NCI-H510A treated with DMSO at 0.1 percent for 48 hours (cell line): ENCODE results near the gene XYLB.

ENCODE experiments used
- DNase-seq: peaks from one replicate; lab custom pipeline; 2025; lab: John Stamatoyannopoulos, UW

Gene XYLB

GRCh38 chr3:38323060-38323459 is 23.5 kb upstream of the XYLB start:
- DNase-seq = no peak

- DNase-seq = no peak
These were observed 21.3 kb upstream of the XYLB start for GRCh38 chr3:38325256-38325655.

- no peak for DNase-seq
These were observed 19.1 kb upstream of the XYLB start for GRCh38 chr3:38327335-38328009.

GRCh38 chr3:38331257-38332022 is 15.1 kb upstream of the XYLB start:
- DNase-seq = no peak

- DNase-seq = no peak
These were observed 14.4 kb upstream of the XYLB start for GRCh38 chr3:38332201-38332600.

- DNase-seq = no peak
These were observed 12.2 kb upstream of the XYLB start for GRCh38 chr3:38334142-38335055.

GRCh38 chr3:38335263-38335662 is 11.3 kb upstream of the XYLB start:
- DNase-seq = no peak

- no peak for DNase-seq
These were observed 8.9 kb upstream of the XYLB start for GRCh38 chr3:38337703-38338102.

GRCh38 chr3:38343797-38344594 is 2.6 kb upstream of the XYLB start:
- no peak for DNase-seq

GRCh38 chr3:38345879-38346586 is 552 bp upstream of the XYLB start:
- DNase-seq = no peak

GRCh38 chr3:38347421-38348200 is 1.0 kb downstream of the XYLB start:
- DNase-seq = no peak

GRCh38 chr3:38348903-38349302 is 2.3 kb downstream of the XYLB start:
- DNase-seq = no peak

- no peak for DNase-seq
These were observed 3.2 kb downstream of the XYLB start for GRCh38 chr3:38349684-38350359.

GRCh38 chr3:38353151-38353550 is 6.6 kb downstream of the XYLB start:
- no peak for DNase-seq

GRCh38 chr3:38354588-38355330 is 8.2 kb downstream of the XYLB start:
- DNase-seq = no peak

- DNase-seq = no peak
These were observed 12.5 kb downstream of the XYLB start for GRCh38 chr3:38359038-38359437.

- no peak for DNase-seq
These were observed 13.8 kb downstream of the XYLB start for GRCh38 chr3:38360345-38360744.

- no peak for DNase-seq
These were observed 14.9 kb downstream of the XYLB start for GRCh38 chr3:38361496-38361895.

- no peak for DNase-seq
These were observed 16.2 kb downstream of the XYLB start for GRCh38 chr3:38362825-38363224.
